ENCODE data around the gene EHD3. TPM values are rescaled to one million over a fixed set of nuclear protein-coding genes. Genes with fewer than 3 reads are reported as not detected.

EHD3 gene
- total and polyA plus RNA-seq, 2 of the 4 experiments (the other 2 are of a cell fraction): 29.1 to 39.8 TPM

GRCh38 chr2:31299547-31299946 is 65.6 kb downstream of the EHD3 start:
- ChIA-PET POLR2A (ENCODE audit: unreplicated experiment) (no interaction called here), CTCF (no interaction called here)
- H3K9ac ChIP-seq (ENCODE audit: low read depth, low read length): no peak overlapping the region
- no peak overlapping the region for H3K56ac ChIP-seq (ENCODE audit: extremely low read depth, insufficient read depth, low read length)
- no peak overlapping the region for H2BK5ac ChIP-seq (ENCODE audit: low read depth, low read length, poor library complexity, severe bottlenecking)
- no peak overlapping the region for H2AK5ac ChIP-seq (ENCODE audit: low read depth, low read length)
- dilution Hi-C loops (cut with HindIII; ENCODE audit: low sequenced_read_pairs, unreplicated experiment) (no loop called here), in situ Hi-C loops (cut with MboI; ENCODE audit: low sequenced_read_pairs) (no loop called here), intact Hi-C loops (cut with micrococcal nuclease) (no loop called here)
- no peak overlapping the region for H4K8ac ChIP-seq (ENCODE audit: low read depth in 2 of 2, low read length in 2 of 2)
- H2BK20ac ChIP-seq (ENCODE audit: low read depth, low read length): no peak overlapping the region
- H2AK9ac ChIP-seq (replicated peaks; ENCODE audit: low read depth, low read length, poor library complexity): no peak overlapping the region
- H3K18ac ChIP-seq (ENCODE audit: low read depth, low read length): no peak overlapping the region
- no peak overlapping the region for H3K4me2 ChIP-seq (ENCODE audit: low read depth, low read length)
- H3K23ac ChIP-seq (ENCODE audit: low read depth, low read length): no peak overlapping the region
- H3K27me3 ChIP-seq (ENCODE audit: control insufficient read depth, insufficient read depth, low read length): no peaks in the 10 kb centered on the region
- H3K79me1 ChIP-seq (ENCODE audit: low read depth in 1 of 2, low read length in 2 of 2): no peaks in the 10 kb centered on the region
- H3K4me1 ChIP-seq (ENCODE audit: control insufficient read depth, insufficient read depth, low read length): peaks cover 20% of the 10 kb centered on the region
- no peaks in the 10 kb centered on the region for H4K20me1 ChIP-seq (ENCODE audit: insufficient read depth, low read length)
- TF ChIP-seq CTCF (conservative IDR thresholded peaks at IDR 0.05; ENCODE audit: low read depth, low read length): no peak
- no TSS peak for BruUV-seq (replicated peaks)
- no peak overlapping the region for H4K91ac ChIP-seq (ENCODE audit: insufficient read depth, low read depth, low read length)
- H3K4me3 ChIP-seq (ENCODE audit: insufficient read depth, low read depth, low read length): no peak overlapping the region
- no peaks in the 10 kb centered on the region for H3K36me3 ChIP-seq (ENCODE audit: control insufficient read depth, insufficient read depth, low read length)
- no peak for ATAC-seq (ENCODE audit: low read depth)
- no peak overlapping the region for H2AFZ ChIP-seq (replicated peaks; ENCODE audit: low read length, poor library complexity)
- no peak overlapping the region for H2BK120ac ChIP-seq (ENCODE audit: low read depth, low read length)
- no peak for DNase-seq
- no peak overlapping the region for H3K4ac ChIP-seq (ENCODE audit: low read depth, low read length)
- H2BK15ac ChIP-seq (ENCODE audit: low read depth, low read length): no peak overlapping the region
- H4K5ac ChIP-seq (ENCODE audit: low read depth, low read length): no peak overlapping the region
- H3K27ac ChIP-seq (ENCODE audit: insufficient read depth, low read length): no peak overlapping the region
- WGBS, 2 experiments (ENCODE audit: extremely low coverage in 2 of 2, insufficient read length in 1 of 2): no CpG with 5 or more reads among the region's 4 CpGs
- H3K9me1 ChIP-seq (ENCODE audit: insufficient read depth, low read length): 0 out of 2 replicates have a peak, but pooled peaks cover 2% of the 10 kb centered on the region
- no peak overlapping the region for H3K14ac ChIP-seq (replicated peaks; ENCODE audit: low read depth, low read length)
- H3K9me3 ChIP-seq (ENCODE audit: control insufficient read depth, insufficient read depth, low read length): no peaks in the 10 kb centered on the region
